ENCODE measurements around the gene PCYT2. TPM values are rescaled to one million over a fixed set of nuclear protein-coding genes. Genes with fewer than 3 reads are reported as not detected.

Gene PCYT2
- total and polyA plus RNA-seq, 2 donors (not counting 1 experiment from before 2014, with no cell fraction given) = 33.4 to 34.9 TPM

DNA sequence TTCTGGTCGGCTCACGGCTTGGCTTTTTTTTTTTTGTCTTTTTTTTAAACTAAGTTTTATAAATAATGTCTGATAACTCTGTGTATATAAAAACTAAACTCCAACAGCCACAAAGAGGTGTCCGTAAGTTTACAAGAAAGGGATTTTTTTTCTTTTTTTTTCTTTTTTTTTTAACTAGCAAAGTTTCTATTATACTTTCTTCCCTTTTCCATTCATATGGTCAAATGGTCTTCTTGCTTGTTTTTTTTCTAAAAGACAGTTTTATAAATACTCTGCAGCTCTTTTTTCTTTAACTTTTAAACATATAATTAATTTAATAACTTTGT is 10.3 kb upstream of the PCYT2 start:
- Mint-ChIP-seq H3K27me3 (no peaks in the 10 kb centered on the region), H3K4me3 (no peak overlapping the region), H3K4me1 (peaks cover 42% of the 10 kb centered on the region), H3K27ac (no peak overlapping the region), H3K9me3 (ENCODE audit: insufficient read depth) (no peaks in the 10 kb centered on the region)
- peaks cover 76% of the 10 kb centered on the region for H3K79me2 ChIP-seq (ENCODE audit: control insufficient read depth, insufficient read depth, low read length)
- H3K9me3 ChIP-seq (ENCODE audit: control extremely low read depth in 1 of 3, control insufficient read depth in 2 of 3, insufficient read depth in 1 of 3, low read length in 2 of 3) = no peaks in the 10 kb centered on the region
- no CpG with 5 or more reads among the region's 3 CpGs for whole genome bisulfite sequencing (ENCODE audit: insufficient coverage)
- ATAC-seq (ENCODE audit: low read depth) (no peak), DNase-seq (no peak)
- peaks cover 48% of the 10 kb centered on the region for H4K20me1 ChIP-seq (ENCODE audit: control insufficient read depth, insufficient read depth, low read length, poor library complexity, severe bottlenecking)
- no peaks in the 10 kb centered on the region for H3K27me3 ChIP-seq (replicated peaks in 1 of 4; ENCODE audit: control extremely low read depth in 1 of 4, control insufficient read depth in 3 of 4, insufficient read depth in 4 of 4, low read length in 3 of 4)
- H3K9ac ChIP-seq (ENCODE audit: low read length) = no peak overlapping the region
- ChIA-PET POLR2A (interaction anchor here (0.6 kb wide), 1 partner anchor 209 kb away, joined by 4 read pairs; no protein-coding TSS in a partner anchor), CTCF (no interaction called here)
- no peak for TF ChIP-seq EZH2 (IDR thresholded peaks at IDR 0.05; ENCODE audit: borderline replicate concordance, insufficient read depth, low read depth, low read length, poor library complexity, severe bottlenecking)
- TF ChIP-seq, protein P1, sequence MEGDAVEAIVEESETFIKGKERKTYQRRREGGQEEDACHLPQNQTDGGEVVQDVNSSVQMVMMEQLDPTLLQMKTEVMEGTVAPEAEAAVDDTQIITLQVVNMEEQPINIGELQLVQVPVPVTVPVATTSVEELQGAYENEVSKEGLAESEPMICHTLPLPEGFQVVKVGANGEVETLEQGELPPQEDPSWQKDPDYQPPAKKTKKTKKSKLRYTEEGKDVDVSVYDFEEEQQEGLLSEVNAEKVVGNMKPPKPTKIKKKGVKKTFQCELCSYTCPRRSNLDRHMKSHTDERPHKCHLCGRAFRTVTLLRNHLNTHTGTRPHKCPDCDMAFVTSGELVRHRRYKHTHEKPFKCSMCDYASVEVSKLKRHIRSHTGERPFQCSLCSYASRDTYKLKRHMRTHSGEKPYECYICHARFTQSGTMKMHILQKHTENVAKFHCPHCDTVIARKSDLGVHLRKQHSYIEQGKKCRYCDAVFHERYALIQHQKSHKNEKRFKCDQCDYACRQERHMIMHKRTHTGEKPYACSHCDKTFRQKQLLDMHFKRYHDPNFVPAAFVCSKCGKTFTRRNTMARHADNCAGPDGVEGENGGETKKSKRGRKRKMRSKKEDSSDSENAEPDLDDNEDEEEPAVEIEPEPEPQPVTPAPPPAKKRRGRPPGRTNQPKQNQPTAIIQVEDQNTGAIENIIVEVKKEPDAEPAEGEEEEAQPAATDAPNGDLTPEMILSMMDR (IDR thresholded peaks at IDR 0.05) = no peak
- peaks cover 28 to 38% of the 10 kb centered on the region in 2 donors for H3K4me1 ChIP-seq (ENCODE audit: control insufficient read depth in 2 of 2, insufficient read depth in 2 of 2, low read length in 2 of 2)
- peaks cover 0 to 6% of the 10 kb centered on the region in 2 experiments for H3K36me3 ChIP-seq (replicated peaks in 1 of 2; ENCODE audit: control extremely low read depth in 1 of 2, control insufficient read depth in 1 of 2, extremely low read depth in 1 of 2, insufficient read depth in 2 of 2, low read length in 1 of 2)
- no peak overlapping the region for H2AFZ ChIP-seq (ENCODE audit: insufficient read depth, low read depth, low read length, poor library complexity, severe bottlenecking)
- intact Hi-C loops (cut with micrococcal nuclease) = no loop called here
- H3K27ac ChIP-seq (ENCODE audit: low read length in 2 of 2) = no peak overlapping the region
- H3K4me2 ChIP-seq (replicated peaks; ENCODE audit: low read depth, low read length, poor library complexity, severe bottlenecking) = no peak overlapping the region
- H3K4me3 ChIP-seq (ENCODE audit: control extremely low read depth in 1 of 5, extremely low read depth in 1 of 5, insufficient read depth in 1 of 5, low read depth in 2 of 5, low read length in 4 of 5) = no peak overlapping the region

DNA sequence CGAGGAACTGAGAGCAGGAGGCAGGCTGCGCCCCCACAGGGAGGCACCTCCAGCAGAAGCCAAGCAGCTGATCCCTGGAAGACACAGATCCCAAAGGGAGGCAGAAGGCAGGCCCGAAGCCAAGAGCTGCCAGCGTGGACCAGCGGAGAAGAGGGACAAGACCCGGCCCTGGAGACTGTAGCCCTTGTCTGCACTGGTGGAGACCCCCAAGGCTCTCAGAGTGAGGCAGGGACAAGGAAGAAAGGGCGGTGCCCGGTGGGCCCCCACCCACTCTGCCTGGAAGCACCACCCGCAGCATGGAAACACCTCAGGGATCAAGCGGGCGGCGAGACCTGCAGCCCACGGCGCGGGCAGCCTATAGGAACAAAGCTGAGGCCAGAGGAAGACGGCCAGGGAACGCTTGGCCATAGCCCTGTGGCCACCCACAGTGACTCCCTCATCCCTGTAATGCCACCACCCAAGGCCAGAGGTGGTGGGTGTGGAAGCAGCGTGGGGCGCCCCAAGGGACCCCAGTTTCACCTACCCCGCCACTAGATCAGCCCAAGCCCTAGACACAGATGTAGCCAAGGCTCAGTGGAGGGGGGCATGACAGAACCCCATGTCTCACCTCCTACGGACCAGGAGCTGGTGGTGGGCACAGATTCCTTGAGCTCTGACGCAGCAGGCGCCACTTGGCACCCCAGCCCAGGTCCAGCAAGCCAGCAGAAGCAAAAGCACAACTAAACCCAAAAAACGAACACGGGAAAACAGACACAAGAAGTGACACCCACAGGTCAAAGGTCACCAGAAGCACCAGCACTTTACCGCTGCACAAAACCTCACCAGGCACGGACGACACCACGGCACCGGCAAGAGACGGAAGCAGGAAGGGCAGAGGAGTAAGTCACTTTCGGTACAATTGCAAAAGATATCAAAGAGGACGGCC is 9.7 kb upstream of the PCYT2 start:
- no peaks in the 10 kb centered on the region for H3K9me3 Mint-ChIP-seq (ENCODE audit: insufficient read depth)
- CTCF ChIA-PET = no interaction called here
- no peak overlapping the region for H3K4me3 Mint-ChIP-seq

More for the DNA sequence above, 9.7 kb upstream of the PCYT2 start:
- H3K4me1 ChIP-seq (ENCODE audit: control insufficient read depth in 2 of 2, insufficient read depth in 2 of 2, low read length in 2 of 2) = peaks cover 22 to 35% of the 10 kb centered on the region in 2 donors
- no peak overlapping the region for H3K4me3 ChIP-seq (ENCODE audit: control extremely low read depth in 1 of 5, extremely low read depth in 1 of 5, insufficient read depth in 1 of 5, low read depth in 2 of 5, low read length in 4 of 5)
- Mint-ChIP-seq H3K27ac (peak overlapping the region; percentile 24), H3K4me1 (peaks cover 40% of the 10 kb centered on the region), H3K27me3 (no peaks in the 10 kb centered on the region)
- ATAC-seq (ENCODE audit: low read depth) = no peak
- no peaks in the 10 kb centered on the region for H3K9me3 ChIP-seq (ENCODE audit: control extremely low read depth in 1 of 3, control insufficient read depth in 2 of 3, insufficient read depth in 1 of 3, low read length in 2 of 3)
- peaks cover 76% of the 10 kb centered on the region for H3K79me2 ChIP-seq (ENCODE audit: control insufficient read depth, insufficient read depth, low read length)
- H3K9ac ChIP-seq (ENCODE audit: low read length) = no peak overlapping the region
- POLR2A ChIA-PET = no interaction called here
- DNase-seq = no peak
- no peak overlapping the region for H2AFZ ChIP-seq (ENCODE audit: insufficient read depth, low read depth, low read length, poor library complexity, severe bottlenecking)
- intact Hi-C loops (cut with micrococcal nuclease) = no loop called here
- H3K27ac ChIP-seq (ENCODE audit: low read length in 2 of 2) = no peak overlapping the region
- TF ChIP-seq EZH2 (IDR thresholded peaks at IDR 0.05; ENCODE audit: borderline replicate concordance, insufficient read depth, low read depth, low read length, poor library complexity, severe bottlenecking) = no peak
- TF ChIP-seq, protein P1 (IDR thresholded peaks at IDR 0.05) = no peak
- WGBS (ENCODE audit: insufficient coverage) = 98% methylated on average over 30 of the region's 33 CpGs
- H3K4me2 ChIP-seq (replicated peaks; ENCODE audit: low read depth, low read length, poor library complexity, severe bottlenecking) = no peak overlapping the region
- peaks cover 0 to 7% of the 10 kb centered on the region in 2 experiments for H3K36me3 ChIP-seq (replicated peaks in 1 of 2; ENCODE audit: control extremely low read depth in 1 of 2, control insufficient read depth in 1 of 2, extremely low read depth in 1 of 2, insufficient read depth in 2 of 2, low read length in 1 of 2)
- no peaks in the 10 kb centered on the region for H3K27me3 ChIP-seq (replicated peaks in 1 of 4; ENCODE audit: control extremely low read depth in 1 of 4, control insufficient read depth in 3 of 4, insufficient read depth in 4 of 4, low read length in 3 of 4)
- peaks cover 48% of the 10 kb centered on the region for H4K20me1 ChIP-seq (ENCODE audit: control insufficient read depth, insufficient read depth, low read length, poor library complexity, severe bottlenecking)
